AG09309 (cell line): ENCODE measurements around the gene RAI1.

Experiments
- DNase-seq: peaks from one replicate; pipeline ENCODE4 v3.0.0-alpha.2; 2010; ENCODE audit warnings: low read depth
- H3K4me3 ChIP-seq: 2 replicates; pipeline ENCODE4 v1.5.1; 2011; ENCODE audit warnings: mild to moderate bottlenecking, low read depth, low read length, moderate library complexity; ENCODE audit not compliant: control insufficient read depth
- TF ChIP-seq, protein P1 (sequence below): IDR thresholded peaks from 2 replicates; pipeline ENCODE4 v1.5.1; 2011; ENCODE audit warnings: mild to moderate bottlenecking, low read depth, low read length, inconsistent platforms; ENCODE audit not compliant: insufficient read depth, control insufficient read depth; ENCODE audit errors: missing control alignments

The RAI1 gene

DNA sequence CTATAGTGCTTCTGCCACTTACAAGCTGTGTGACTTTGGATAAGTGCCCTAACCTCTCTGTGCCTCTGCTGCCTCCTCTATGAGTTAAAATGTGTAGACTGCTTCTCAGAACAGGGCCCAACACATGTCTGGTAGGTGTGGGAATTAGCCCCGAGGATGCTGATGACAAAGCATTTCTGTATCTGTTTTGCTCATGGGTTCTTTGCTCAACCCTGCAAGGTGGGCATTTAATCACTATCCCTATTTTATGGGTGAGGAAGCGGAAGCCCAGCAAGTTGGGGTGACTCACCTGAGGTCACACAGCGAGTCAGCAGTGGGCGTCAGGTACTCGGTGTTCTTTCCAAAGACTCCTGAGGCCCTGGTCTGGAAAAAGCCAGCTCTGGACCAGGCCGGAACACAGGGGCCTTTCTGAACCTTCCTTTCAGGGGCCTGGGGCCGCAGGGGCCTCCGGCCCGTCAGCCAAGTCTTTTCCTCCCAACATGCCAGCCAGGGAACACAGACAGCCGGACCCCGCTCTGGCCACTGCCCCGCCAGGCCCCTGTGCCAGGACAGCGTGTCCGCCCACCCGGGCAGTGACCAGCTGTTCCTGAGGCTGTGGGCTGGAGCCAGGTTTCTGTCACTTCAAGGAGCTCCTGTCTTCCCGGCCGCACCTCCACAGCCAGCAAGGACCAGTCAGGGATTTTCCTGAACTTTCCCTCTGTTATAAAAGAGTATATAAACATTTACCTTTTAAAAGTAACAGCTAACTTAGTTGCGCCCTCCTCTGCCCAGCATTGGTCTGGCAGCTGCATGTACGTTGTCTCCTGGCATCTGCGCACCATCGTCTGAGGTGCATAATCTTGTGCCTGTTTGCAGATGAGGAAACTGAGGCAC lies 93.0 kb downstream of the RAI1 start:
- TF ChIP-seq, protein P1, sequence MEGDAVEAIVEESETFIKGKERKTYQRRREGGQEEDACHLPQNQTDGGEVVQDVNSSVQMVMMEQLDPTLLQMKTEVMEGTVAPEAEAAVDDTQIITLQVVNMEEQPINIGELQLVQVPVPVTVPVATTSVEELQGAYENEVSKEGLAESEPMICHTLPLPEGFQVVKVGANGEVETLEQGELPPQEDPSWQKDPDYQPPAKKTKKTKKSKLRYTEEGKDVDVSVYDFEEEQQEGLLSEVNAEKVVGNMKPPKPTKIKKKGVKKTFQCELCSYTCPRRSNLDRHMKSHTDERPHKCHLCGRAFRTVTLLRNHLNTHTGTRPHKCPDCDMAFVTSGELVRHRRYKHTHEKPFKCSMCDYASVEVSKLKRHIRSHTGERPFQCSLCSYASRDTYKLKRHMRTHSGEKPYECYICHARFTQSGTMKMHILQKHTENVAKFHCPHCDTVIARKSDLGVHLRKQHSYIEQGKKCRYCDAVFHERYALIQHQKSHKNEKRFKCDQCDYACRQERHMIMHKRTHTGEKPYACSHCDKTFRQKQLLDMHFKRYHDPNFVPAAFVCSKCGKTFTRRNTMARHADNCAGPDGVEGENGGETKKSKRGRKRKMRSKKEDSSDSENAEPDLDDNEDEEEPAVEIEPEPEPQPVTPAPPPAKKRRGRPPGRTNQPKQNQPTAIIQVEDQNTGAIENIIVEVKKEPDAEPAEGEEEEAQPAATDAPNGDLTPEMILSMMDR, result peak; percentile 42
- DNase-seq, result no peak
- no peak overlapping the region for H3K4me3 ChIP-seq

- no peak overlapping the region for H3K4me3 ChIP-seq
- DNase-seq, result no peak
- TF ChIP-seq, protein P1, result no peak
Measured at GRCh38 chr17:17776889-17777288, 95.6 kb downstream of the RAI1 start.

GRCh38 chr17:17778308-17779014 lies 97.2 kb downstream of the RAI1 start:
- H3K4me3 ChIP-seq, result no peak overlapping the region
- TF ChIP-seq, protein P1, result no peak
- no peak for DNase-seq

DNA sequence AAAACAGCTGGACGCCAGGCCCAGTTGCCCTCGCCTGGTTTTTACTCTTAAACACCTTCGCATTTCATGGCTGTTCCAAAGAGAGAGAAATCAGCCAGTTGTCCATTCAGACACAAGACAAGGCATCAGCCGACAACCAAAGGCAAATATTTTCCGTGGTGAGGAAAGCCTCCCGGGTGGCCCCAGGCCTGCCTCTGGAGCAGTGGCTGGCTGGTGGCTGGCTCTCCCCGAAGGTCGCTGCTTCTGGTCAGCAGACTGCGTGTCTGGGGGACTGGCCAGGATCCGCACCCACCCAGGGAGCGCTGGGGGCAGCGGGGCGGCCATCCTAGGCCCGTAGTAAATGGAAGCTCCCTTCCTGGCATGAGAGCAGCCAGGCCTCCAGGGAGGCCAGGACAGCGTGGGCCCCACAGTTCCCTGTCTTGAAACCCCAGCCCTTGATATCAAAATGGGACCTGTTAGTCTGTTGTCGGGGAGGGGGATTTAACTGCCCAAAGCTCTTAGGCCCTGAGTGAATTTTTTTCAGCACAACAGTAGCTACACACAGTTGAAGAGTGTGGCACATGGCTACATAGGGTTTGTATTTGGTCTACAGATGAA lies 97.9 kb downstream of the RAI1 start:
- H3K4me3 ChIP-seq, result no peak overlapping the region
- DNase-seq, result no peak
- TF ChIP-seq, protein P1, result no peak

- DNase-seq, result no peak
- TF ChIP-seq, protein P1, result peak; percentile 32
- no peak overlapping the region for H3K4me3 ChIP-seq
Measured at GRCh38 chr17:17780922-17781590, 99.8 kb downstream of the RAI1 start.
